ENCODE data around the gene PSMB3.

PSMB3 gene

DNA sequence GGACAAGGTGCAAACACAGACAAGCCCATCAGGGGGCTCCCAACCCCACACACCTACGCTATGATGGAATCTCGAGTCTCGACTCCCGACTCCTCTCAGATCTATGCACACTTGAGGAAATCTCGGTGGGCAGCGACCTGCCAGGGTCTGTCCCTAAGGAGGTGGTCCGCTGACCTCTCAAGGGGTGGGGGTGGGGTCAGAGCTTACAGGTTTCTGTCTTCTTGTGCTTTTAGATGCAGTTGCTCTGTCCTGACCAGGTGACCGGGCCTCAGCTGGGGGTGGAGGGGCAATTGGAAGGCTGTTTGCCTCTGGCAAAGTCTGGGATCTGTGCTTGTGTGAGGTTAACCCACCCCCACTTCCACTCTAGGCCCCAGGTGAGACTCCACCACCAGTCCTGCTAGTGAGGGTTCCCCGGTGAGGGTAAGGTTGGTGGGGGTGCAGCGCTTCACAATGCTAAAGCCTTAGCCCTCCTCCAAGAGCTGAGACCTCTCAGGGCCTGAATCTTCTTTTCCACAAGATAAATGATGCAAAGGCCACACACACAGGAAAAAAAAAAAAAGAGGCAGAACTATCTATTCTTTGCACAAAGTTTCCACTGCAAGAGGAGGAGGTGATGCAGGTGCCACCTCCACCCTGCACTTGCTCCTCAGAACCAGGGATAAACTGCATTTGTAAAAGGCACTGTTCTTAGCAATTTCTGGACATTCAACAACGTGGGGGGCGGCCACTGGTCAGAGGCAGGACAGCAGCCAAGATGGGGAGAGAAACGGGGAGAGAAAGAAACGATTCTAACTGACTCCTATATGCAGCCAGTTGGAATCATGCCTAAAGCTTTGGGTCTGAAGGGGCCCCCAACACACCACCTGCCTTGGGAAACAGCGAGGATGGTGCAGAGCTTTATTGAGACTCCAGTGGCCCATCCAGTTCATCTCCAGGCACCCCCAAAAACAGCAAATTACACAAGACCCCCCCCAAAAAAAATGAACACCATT, 18.3 kb upstream of the PSMB3 start:
- DNase-seq (ENCODE audit: low read depth), result no peak

DNA sequence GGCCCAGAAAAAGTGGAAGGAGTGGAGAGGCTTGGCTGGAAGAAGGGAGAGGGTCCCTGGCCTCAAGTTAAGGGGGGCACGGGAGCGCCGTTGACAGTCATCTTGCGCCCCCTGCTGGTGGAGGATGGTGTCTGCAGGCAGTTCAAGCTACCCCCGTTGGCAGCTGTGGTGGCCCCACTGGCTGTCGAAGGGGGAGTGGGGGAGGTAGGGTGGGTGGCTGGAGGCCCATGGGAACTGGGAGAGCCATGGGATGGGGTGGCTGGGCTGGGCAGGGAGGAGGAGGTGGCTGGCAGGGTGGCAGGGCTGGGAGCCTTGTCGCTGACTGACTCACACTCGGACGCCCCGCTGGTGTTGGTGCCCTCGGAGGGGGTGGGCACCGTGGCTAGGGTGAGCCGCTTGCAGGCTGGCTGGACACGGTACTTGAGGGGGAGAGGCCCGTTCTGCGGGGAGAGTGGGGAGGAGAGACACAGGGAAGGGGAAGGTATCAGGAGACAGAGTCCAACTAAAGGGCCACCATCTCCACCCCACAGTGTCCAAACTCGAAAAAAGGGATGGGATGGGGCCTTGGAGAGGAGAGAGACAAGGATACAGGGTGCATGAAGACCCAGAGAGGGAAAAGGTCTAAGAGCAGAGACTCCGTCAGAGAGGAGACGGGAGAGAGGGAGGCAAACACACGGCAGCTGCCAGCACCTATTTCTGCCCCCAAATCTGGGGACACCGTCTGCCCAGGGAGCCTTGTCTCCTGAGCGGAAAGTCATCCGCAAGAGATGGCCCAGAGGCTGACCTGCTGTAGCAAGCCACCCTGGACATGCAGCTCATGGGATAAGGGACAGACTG, 17.2 kb upstream of the PSMB3 start:
- DNase-seq (ENCODE audit: low read depth), result no peak

DNA sequence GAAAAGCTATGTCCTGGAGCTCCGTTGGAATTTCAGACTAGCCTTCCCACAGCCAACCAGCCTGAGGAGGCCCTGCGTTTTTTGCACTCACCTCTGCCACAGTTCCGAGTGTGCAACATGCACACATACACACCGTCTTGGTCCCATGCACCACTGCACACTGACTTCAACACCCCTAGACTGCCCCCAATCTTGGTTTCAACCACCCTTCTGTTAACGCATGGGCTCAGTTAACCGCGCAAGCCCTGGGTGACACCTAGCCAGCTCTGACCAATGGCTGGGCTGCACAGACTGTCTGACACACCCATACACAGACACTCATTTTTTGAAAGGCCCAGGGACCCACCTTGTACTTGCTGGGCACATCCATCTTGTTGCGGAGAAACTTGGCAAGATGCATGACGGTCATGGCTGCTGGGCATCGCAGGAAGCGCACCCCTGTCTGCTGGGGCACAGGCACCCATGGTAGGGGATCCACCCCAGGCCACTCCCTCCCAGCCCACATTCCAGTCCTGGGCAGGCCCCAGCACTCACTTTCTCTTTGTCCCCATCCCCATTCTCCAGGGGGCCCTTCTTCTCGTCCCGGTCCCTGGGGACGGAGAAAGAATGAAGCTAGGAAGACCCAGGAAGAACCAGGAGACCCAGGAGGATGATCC, 14.4 kb upstream of the PSMB3 start:
- DNase-seq (ENCODE audit: low read depth), result no peak

DNA sequence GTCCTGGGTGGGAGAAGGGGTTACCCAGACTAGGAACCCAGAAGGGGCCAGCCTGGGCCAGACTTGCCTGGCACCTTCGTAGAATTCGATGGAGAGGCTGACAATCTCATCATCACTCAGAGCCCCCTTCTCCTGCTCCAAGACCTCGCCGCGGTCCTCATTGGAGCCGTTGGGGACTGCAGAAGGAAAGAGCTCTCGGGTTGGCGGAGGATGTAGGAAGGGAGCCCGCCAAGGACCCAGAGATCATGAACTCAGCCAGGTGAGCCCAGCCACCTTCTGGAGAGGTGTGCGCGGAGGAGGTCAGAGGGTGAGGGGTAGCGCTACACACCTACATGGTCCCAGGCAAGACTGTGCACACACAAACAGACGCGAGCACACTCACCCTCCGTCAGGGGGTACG, 13.9 kb upstream of the PSMB3 start:
- no peak for DNase-seq (ENCODE audit: low read depth)

DNA sequence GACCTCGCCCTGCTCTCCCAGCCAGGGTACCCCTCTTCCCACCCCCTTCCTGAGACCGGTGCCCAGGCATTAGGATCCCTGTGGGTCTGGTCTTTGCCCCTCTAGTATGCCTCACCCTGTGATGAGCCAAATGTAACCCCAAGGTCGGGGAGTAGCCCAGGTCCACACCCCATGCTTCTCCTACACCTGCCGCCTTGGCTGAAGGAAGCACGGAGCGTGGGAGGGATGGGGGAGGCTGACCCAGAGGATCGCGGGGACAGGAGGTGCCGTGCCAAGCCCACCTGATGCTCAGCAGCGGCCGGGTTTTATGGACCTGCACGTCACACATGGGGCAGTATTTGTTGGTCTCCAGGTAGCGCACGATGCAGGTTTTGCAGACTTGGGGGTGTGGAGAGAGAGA, 13.2 kb upstream of the PSMB3 start:
- DNase-seq (ENCODE audit: low read depth), result no peak

DNA sequence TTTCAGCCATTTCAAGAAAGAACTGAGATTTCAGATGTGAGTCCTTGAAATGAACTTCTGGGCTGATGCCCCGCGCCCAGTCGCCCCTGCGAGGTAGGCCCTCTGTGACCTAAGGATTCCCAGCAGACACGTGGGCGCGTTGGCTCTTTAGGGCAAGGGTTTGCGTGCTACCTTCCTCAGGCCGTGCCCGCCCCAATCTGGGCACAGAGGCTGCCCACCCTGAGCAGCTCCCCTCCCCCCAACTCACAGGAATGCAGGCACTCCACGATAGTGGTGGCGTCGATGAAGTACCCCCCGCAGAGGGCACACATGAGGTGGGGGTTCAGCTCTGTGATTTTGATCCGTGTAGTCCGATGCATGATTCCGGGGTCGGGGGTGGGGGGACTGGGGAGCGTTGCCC, 12.5 kb upstream of the PSMB3 start:
- no peak for DNase-seq (ENCODE audit: low read depth)

DNA sequence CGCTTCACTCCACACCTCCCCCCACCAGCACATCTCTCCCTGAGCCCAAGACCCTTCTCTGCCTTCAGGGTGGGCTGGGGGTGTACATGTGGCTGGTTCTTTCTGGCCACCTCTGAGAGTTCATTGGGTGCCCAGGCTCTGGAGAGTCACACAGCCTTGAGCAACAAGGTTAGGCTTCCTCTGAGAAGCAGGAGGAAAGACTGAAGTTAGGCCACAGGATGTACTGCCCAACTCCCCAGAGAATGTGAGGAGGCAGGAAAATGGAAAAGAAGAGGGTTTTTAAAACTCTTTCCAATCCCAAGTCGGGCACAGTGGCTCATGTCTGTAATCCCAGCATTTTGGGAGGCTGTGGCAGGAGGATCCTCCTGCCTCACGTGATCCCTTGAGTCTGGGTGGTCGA, 11.7 kb upstream of the PSMB3 start:
- DNase-seq (ENCODE audit: low read depth), result no peak

DNA sequence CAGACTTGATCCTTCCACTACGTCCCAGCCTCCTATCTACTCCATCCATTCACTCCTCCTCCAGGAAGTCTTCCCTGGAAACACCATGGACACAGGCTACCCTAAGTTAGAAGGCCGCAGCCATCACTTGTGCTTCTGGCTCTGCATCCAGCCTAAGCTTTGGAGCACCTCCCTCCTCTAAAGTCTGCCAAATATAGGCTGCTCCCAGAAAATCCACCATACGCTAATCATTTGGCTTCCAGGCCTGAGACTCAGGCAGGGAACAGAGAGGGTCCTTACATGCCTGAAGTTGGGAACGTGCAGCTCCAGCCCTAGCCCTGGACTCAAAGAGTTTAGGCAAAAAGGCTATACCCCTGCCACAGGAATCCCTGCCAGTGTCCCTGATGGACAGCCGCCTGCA, 11.1 kb upstream of the PSMB3 start:
- no peak for DNase-seq (ENCODE audit: low read depth)

DNA sequence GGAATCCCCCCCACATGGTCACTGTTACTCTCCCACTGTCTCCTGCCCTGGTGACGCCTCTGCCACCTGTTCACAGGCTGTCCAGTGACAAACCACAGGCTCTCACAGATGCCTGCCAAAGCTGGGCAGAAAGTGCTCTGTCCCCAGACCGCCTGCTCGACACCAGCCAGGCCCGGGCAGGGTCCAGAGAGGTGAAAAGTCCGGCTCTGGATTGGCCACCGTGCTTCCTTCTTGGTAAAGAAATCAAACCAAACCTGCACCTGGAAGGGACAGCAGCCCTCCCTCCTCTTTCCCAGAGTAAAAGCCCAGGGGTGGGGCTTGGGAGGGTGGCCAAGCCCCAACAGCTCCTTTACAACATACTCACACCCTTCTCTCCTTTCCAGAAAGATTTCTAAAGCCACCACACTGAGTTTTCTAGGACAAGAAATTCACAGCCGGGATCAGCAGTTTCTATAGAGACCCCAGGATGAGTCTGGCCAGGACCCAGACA, 10.6 kb upstream of the PSMB3 start:
- DNase-seq (ENCODE audit: low read depth), result no peak

DNA sequence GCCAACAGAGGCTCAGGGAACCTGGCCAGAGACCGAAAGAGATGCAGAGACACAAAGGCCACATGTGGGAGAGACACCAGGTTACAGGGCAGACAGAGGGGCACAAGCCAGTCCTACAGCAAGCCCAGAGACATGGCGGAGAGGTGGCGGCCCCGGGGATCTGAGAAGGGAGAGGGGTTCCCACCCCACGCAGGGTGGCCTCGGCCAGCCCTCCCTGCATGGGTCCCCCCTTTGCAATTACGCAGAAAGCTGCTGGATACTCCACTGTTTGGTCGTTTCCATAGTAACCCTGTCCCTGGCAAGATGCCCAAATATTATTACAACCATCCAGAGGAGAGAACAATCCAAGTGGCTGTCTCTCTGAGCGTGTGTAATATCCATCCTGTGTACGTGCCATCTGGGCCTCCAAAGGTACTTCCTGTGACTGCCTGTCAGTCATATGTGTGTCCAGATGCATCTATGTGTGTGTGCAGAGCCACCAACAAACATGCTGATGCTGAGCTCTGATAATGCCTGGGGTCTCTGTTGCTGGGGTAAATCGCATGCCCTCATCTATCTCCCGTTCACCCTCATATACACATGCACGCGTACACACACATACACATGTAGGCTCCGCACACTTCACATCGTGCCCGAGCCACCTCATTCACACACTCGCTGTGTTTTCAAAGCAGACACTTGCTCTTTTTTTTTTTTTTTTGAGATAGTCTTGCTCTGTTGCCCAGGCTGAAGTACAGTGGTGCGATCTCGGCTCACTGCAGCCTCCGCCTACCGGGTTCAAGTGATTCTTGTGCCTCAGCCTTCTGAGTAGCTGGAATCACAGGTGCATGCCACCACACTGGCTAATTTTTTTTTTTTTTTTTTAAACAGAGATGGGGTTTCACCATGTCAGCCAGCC, 9.9 kb upstream of the PSMB3 start:
- peak; percentile 76 for DNase-seq (ENCODE audit: low read depth)

DNA sequence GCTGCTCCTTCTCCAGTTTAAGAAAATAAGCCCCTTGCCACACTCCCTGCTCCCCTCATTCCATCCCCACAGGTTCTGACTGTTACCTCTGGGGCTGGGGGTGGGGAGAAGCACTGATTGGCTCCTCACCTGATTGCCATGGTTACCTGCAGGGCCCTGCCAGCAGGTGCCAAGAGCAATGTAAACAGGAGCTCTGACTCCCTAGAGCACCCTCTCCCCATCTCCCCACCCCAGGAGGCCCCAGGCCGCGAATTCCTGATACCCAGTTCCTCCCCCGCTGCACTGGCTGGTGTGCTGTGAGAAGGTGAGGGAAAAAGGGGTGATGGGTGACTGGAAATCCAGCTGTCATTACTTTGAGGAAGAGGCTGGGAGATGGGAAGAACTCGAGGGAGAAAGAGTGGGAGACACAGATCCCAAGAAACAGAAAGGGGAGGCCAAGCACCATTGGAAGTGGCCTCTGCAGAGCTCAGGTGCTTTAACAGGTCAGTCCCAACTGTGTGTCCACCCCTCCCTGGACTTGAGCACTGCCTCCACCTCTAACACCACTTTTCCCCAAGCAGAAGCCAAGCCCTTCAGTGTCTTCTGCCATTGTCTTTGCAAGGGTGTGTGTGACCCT, 8.9 kb upstream of the PSMB3 start:
- DNase-seq (ENCODE audit: low read depth), result no peak

DNA sequence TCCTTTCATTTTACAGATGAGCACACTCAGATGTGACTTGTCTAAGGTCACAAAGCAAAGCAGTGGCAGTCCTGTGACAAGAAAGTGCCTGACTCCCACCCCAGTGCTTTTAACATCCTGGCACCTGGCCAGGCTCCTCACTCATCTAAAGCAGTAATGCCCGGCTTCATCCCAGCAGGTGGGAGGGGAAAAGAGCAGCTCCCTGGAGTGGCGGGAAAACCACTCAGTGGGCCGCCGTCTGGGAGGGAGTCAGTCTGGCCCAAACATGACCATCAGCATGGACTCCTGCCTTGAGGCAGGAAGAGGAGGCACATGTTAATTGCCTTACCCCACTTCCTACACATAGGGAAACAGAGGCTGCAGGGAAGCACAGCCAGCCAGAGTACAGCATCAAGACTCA, 7.0 kb upstream of the PSMB3 start:
- no peak for DNase-seq (ENCODE audit: low read depth)

DNA sequence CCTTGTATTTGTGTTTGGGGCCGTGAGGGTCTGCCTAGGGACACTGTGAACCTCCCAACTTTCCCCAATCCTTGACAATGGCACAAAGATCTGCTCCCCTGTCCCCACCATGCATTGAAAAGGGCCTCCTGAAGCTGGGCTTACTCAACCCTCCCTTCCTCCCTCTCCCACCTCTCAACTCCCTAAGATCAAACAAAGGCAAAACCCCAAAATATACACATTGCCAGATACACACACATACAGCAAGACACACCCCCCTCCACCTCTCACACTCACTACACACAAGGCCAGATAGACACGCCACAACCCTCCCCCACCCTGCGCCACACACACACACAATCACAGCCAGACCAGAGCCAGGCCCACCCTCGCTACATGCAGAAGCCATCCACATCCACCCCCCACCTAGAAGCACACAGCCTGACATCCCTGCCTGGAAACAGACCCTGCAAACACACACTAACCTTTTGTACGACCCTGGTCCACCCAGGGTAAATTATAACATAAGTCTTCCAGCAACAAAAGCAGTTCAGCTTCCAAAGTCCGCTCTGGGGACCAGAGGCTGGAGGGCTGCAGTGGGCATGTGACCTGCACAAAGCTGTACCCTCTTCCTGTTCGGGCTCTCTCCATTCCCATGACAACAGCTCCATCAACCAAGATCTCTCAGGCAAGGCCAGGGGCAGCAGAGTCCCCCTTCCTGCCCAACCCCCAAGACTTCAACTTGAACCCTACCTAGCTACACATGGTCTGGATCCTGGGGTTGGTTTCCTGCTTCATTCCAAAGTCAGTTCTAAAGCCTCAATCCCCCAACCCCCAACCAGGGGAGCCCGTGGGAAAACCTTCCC, 6.3 kb upstream of the PSMB3 start:
- no peak for DNase-seq (ENCODE audit: low read depth)

DNA sequence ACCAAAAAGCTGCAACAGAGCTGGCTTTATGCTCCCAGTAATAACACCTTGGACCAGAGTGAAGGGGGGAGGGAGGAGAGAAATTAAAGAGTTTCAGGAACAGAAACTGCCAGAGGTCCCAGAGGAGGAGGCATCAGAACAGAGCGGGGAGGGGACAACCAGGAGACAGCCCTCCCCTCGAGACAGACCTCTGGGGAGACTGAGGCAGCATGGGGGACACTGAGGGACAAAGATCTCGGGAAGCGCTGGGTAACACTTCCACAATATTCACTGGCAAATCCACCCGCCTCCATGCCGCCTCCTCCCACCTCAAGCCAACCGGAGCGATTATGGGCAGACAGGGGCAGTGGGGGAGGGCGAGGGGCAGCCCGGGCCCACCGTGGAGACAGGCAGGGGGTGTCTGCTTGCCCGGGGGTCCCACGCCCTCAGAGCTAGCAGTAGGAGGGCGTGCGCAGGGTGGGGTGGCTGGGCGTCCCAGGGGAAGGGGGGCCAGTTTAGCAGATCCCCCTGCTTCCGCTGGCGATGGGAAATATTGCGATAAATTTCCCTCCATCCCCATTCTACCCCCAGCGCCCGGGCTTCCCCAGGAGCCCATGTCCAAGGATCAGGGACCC, 5.6 kb upstream of the PSMB3 start:
- no peak for DNase-seq (ENCODE audit: low read depth)

DNA sequence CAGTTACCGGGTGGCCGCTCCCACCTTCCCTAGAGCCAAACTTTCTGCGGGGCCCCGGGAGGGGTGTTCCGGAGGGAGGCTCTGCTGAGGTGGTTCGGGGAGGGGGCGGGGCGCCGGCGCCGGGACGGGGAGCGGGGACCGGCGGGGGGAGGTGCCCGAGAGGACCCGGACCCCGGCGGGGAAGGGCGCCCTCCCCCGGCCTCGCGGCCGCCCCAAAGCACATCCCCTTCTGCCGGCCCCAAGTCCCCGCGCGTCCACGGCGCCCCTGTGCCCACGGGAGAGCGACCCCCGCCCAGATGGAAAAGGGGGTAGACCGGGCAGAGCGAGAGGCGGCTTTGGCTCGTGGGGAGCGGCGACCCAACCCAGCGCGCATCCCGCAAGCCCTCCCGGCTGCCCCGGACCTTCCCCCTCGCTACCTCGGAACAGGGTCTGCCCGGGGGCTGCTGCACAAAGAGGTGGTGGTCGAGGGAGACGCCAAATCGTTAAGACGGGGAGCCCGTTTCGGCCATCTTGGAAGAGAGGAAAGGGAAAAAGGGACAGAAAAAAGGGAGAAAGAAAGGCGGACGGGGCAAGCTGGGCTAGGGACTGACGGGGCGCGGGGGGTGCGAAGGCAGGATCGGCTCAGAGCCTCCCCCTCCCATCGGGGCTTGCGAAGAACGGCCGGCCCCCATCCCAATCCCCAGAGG, 4.9 kb upstream of the PSMB3 start:
- no peak for DNase-seq (ENCODE audit: low read depth)

DNA sequence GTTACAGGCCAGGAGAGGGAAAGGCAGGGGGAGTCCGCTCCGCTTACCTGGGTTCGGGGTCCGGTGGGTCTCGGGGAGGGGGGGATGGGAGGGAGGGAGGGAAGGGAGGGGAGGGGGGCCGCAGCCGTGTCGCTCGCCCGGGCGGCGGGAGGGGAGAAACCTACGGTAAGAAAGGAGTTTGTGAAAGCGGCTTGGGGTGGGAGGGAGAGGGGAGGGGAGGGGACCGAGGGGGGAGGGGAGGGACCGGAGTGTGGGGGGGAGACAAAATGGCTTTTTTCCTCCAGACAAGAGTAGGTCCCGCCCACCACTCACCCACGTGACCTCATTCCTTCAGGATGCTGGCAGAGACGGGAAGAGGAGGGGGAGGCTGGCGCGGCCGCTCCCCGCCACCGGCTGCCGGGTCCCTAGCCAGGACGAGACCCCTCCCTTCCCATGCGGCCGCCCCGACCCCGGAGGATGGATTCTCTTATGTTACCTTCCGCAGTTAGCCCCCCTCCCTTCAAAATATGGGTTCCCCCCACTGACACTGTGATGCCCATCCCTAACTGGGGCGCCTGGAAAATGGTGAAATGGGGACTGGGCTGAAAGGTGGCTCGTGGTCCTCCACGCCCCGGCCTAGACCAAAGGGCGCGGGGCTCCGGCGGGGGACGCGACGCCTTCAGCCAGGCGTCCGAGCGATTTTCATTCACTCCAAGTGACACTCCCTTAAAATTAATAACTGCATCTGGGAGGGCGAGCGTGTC, 4.2 kb upstream of the PSMB3 start, which contains the start of gene PCGF2:
PCGF2 (minus strand) TSS at position 188 of the 743 bp plus-strand sequence. CDS start 7,934 bp downstream, outside the sequence.
- DNase-seq (ENCODE audit: low read depth), result peak; percentile 78

DNA sequence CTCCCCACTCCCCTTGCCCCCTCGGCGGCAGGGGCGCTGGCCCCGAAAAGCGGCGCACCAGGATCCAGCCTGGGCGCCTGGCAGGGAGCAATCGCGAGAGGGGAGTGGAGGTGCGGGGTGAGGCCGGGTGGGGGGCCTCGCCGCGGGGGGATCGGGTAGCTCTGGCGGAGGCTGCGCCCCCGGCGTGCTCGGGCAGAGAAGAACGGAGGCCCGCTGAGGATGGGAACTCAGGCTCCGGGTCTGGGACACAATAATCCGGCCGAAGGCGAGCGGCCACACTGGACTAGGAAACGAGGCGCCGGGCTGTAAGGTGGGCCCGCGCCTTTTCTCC, 3.7 kb upstream of the PSMB3 start:
- DNase-seq (ENCODE audit: low read depth), result no peak

Measured in stromal cell of bone marrow (primary cell).